Cardiac muscle cell (in vitro differentiated cells and primary cell): ENCODE measurements around the gene RELA. TPM values are rescaled to one million over a fixed set of nuclear protein-coding genes. Genes with fewer than 3 reads are reported as not detected.

ENCODE experiments used
- DNase-seq, 2 donors: peaks; one replicate each; pipeline versions ENCODE4 v3.0.0 to v3.0.0-alpha.2; 2010 to 2017; ENCODE audit warnings: low read depth in 1 of 2, low spot score in 1 of 2
- H3K27ac ChIP-seq: fragments of 200-600 bp; sonication (generic); 2 replicates; pipeline ENCODE4 v1.5.1; 2016
- H3K27me3 ChIP-seq: fragments of 200-600 bp; sonication (generic); 2 replicates; pipeline ENCODE4 v1.6.0; 2016; ENCODE audit warnings: control low read depth
- H3K36me3 ChIP-seq: fragments of 200-600 bp; sonication (generic); 2 replicates; pipeline ENCODE4 v1.5.1; 2016; ENCODE audit warnings: control low read depth
- H3K4me1 ChIP-seq: fragments of 200-600 bp; sonication (generic); 2 replicates; pipeline ENCODE4 v1.8.1; 2017; ENCODE audit warnings: low read depth, mild to moderate bottlenecking, mixed run types
- H3K4me3 ChIP-seq: fragments of 200-600 bp; sonication (generic); 2 replicates; pipeline ENCODE4 v1.5.1; 2016; ENCODE audit warnings: mild to moderate bottlenecking
- H3K9me3 ChIP-seq: fragments of 200-600 bp; sonication (generic); 2 replicates; pipeline ENCODE4 v1.5.1; 2017; ENCODE audit warnings: low read depth, mild to moderate bottlenecking, control low read depth
- CTCF ChIP-seq: IDR thresholded peaks from 2 replicates; pipeline ENCODE4 v1.5.1; 2012; ENCODE audit warnings: low read depth, mild to moderate bottlenecking, low read length
- polyA plus RNA-seq: library from polyadenylated mRNA; unstranded; fragments of >200 nt; fragmentation: Nextera tagmentation; extraction: Ambion mirVana; gene quantifications from 2 replicates; pipeline ENCODE4 v1.2.1, GENCODE V29; 2016
- total RNA-seq: library from RNA; depleted of rRNA; stranded (reverse); fragments of >200 nt; gene quantifications from 2 replicates; pipeline ENCODE4 v1.2.3, GENCODE V29; 2016

Gene RELA
- total and polyA plus RNA-seq, 2 experiments from 2014 or later, result 46.2 to 51.9 TPM

- Histone ChIP-seq H3K4me1 (no peaks in the 10 kb centered on the region), H3K27me3 (no peaks in the 10 kb centered on the region), H3K4me3 (peak overlapping the region; percentile 15), H3K27ac (no peak overlapping the region), H3K36me3 (no peaks in the 10 kb centered on the region), H3K9me3 (no peaks in the 10 kb centered on the region)
- peak in 1 of 2 donors; percentile 35 for DNase-seq
- peak; percentile 5 for TF ChIP-seq CTCF
Observed at GRCh38 chr11:65646958-65647701, 15.6 kb downstream of the RELA start.

GRCh38 chr11:65646288-65646957 lies 16.3 kb downstream of the RELA start:
- Histone ChIP-seq H3K9me3 (no peaks in the 10 kb centered on the region), H3K4me1 (no peaks in the 10 kb centered on the region), H3K27ac (no peak overlapping the region), H3K36me3 (no peaks in the 10 kb centered on the region), H3K4me3 (no peak overlapping the region), H3K27me3 (no peaks in the 10 kb centered on the region)
- TF ChIP-seq CTCF, result no peak
- DNase-seq, result no peak

DNA sequence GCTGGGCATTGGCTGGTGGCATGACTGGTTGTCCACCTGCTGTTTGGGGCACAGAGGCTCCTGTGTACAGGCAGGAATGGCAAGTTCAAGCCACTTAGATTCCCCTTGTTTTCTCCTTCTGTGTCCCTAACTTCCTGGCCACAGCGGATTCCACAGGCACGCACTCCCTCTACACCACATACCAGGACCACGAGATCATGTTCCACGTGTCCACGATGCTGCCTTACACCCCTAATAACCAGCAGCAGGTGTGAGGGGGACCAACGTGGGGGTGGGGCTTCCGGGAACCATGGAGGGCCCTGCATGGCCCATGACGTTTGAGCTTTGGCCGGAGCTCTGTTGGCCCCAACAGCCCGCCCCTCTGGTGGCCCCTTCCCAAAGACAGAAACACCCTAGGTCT lies 17.0 kb downstream of the RELA start:
- peak in 1 of 2 donors; percentile 32 for DNase-seq
- no peak for TF ChIP-seq CTCF
- H3K36me3 ChIP-seq, result no peaks in the 10 kb centered on the region
- H3K4me3 ChIP-seq, result no peak overlapping the region
- no peaks in the 10 kb centered on the region for H3K4me1 ChIP-seq
- no peaks in the 10 kb centered on the region for H3K9me3 ChIP-seq
- no peak overlapping the region for H3K27ac ChIP-seq
- no peaks in the 10 kb centered on the region for H3K27me3 ChIP-seq

DNA sequence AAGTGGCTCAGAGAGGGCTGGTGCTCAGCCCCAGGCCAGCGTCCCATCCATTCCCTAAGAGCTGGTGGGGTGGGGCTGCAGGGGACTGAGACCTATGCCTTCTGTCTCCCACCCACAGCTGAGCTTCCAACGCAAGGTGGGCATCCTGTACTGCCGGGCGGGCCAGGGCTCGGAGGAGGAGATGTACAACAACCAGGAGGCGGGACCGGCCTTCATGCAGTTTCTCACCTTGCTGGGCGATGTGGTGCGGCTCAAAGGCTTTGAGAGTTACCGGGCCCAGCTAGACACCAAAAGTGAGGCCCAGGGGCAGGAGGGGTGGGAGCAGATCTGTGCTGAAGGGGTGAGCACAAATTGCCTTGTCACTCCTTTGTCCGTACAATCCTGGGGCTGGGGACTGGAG lies 17.9 kb downstream of the RELA start:
- no peak for TF ChIP-seq CTCF
- Histone ChIP-seq H3K27ac (no peak overlapping the region), H3K4me3 (no peak overlapping the region), H3K36me3 (no peaks in the 10 kb centered on the region), H3K4me1 (no peaks in the 10 kb centered on the region), H3K9me3 (no peaks in the 10 kb centered on the region), H3K27me3 (no peaks in the 10 kb centered on the region)
- DNase-seq, result no peak

- H3K27ac ChIP-seq, result no peak overlapping the region
- H3K36me3 ChIP-seq, result no peaks in the 10 kb centered on the region
- no peaks in the 10 kb centered on the region for H3K9me3 ChIP-seq
- TF ChIP-seq CTCF, result no peak
- DNase-seq, result no peak
- no peaks in the 10 kb centered on the region for H3K27me3 ChIP-seq
- H3K4me3 ChIP-seq, result no peak overlapping the region
- H3K4me1 ChIP-seq, result no peaks in the 10 kb centered on the region
Observed at GRCh38 chr11:65643971-65644370, 18.7 kb downstream of the RELA start.
